Fibroblast of villous mesenchyme (primary cell): Measurements from ENCODE around the gene CFAP65. TPM values are rescaled to one million over a fixed set of nuclear protein-coding genes. Genes with fewer than 3 reads are reported as not detected.

Source experiments
- DNase-seq: peaks from one replicate; pipeline ENCODE4 v3.0.0-alpha.2; 2010; ENCODE audit warnings: low read depth
- H3K4me3 ChIP-seq: 2 replicates; pipeline ENCODE4 v1.5.1; 2011; ENCODE audit warnings: low read depth, mild to moderate bottlenecking, low read length
- CTCF ChIP-seq: IDR thresholded peaks from 2 replicates; pipeline ENCODE4 v1.5.1; 2012; ENCODE audit warnings: low read depth, mild to moderate bottlenecking, low read length; ENCODE audit not compliant: insufficient read depth
- total RNA-seq: library from RNA; depleted of rRNA; stranded (reverse); fragments of >200 nt; gene quantifications from 2 replicates; pipeline ENCODE4 v1.2.3, GENCODE V29; 2012

Gene CFAP65
- total RNA-seq, 1 donor, result not detected

- no peak for TF ChIP-seq CTCF
- no peak overlapping the region for H3K4me3 ChIP-seq
- no peak for DNase-seq
These were observed 59.3 kb downstream of the CFAP65 start for GRCh38 chr2:218981881-218982585.

- DNase-seq, result no peak
- no peak for TF ChIP-seq CTCF
- H3K4me3 ChIP-seq, result no peak overlapping the region
These were observed 59.9 kb downstream of the CFAP65 start for GRCh38 chr2:218981390-218981880.

- DNase-seq, result no peak
- H3K4me3 ChIP-seq, result no peak overlapping the region
- no peak for TF ChIP-seq CTCF
These were observed 60.5 kb downstream of the CFAP65 start for GRCh38 chr2:218980735-218981389.

- DNase-seq, result peak; percentile 76
- peak overlapping the region; percentile 26 for H3K4me3 ChIP-seq
- TF ChIP-seq CTCF, result peak; percentile 90
These were observed 61.2 kb downstream of the CFAP65 start for GRCh38 chr2:218979846-218980734.

GRCh38 chr2:218975060-218975777 is 66.1 kb downstream of the CFAP65 start:
- no peak overlapping the region for H3K4me3 ChIP-seq
- no peak for TF ChIP-seq CTCF
- no peak for DNase-seq

- no peak for TF ChIP-seq CTCF
- DNase-seq, result no peak
- H3K4me3 ChIP-seq, result no peak overlapping the region
These were observed 70.4 kb downstream of the CFAP65 start for GRCh38 chr2:218970894-218971293.
